HG02623 (cell line): ENCODE results near the gene RNASE7.
"Not testable (repeated sequence)": the region's sequence is repeated elsewhere in the genome, so short reads cannot be mapped to it uniquely, and the experiment has no call there.

Source experiments
- ATAC-seq: cut with Tn5 transposase; IDR thresholded peaks from one replicate; pipeline ENCODE4 v1.9.1; 2021; ENCODE audit warnings: moderate library complexity; ENCODE audit not compliant: unreplicated experiment

Gene RNASE7, protein sequence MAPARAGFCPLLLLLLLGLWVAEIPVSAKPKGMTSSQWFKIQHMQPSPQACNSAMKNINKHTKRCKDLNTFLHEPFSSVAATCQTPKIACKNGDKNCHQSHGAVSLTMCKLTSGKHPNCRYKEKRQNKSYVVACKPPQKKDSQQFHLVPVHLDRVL

DNA sequence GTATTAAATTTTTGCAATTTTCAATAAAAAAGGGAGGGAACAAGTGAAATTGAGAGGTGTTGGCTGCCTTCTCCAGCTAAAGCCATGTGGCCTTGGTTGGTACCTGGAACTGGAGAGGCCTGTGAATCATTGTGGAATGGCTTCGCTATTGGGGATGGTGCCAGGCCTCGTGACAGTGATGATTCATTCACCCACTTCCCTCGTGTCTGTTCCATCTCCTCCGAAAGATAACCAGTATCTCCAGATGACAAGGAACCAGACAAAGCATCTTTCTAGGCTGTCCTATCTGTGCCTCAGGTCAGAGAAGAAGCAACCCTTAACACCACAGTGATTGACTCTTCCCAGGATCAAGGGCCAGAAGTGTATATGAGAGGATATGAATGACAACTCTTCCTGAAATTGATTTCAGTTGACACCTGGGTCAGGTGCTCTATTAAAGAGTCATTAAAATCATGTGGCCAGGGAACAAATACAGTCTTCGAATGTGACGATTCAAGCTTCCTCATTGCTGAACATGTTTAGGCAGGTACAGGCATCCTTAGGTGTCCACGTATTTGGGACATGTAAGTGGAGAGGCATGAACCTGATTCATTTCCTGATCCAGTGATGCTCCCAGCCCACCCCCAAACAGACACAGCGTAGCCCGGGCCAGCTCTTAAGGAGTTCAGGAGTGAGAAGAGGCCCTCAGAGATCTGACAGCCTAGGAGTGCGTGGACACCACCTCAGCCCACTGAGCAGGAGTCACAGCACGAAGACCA, at the start of gene RNASE7:
TSS of gene RNASE7 (plus strand) at position 687 of the 758 bp plus-strand sequence. CDS start 631 bp downstream, outside the sequence.
- no peak for ATAC-seq

GRCh38 chr14:20996521-20996920, 45.6 kb upstream of the RNASE7 start:
- no peak for ATAC-seq

DNA sequence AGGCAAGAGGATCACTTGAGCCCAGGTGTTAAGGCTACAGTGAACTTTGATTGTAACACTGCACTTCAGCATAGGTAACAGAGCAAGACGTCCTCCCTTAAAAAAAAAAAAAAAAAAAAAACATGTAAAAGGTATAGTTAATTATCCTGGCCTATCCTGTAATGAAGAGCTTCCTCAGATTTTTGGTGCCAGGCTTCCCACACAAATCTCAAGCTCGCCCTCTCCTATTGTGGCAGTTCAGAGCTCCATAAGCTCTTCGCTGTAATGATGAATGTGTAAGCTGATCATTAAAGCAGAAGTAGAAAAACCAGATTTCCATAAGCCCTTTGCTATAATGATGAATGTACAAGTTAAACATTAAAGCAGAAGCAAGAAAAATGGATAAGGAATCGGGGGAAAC, 45.0 kb upstream of the RNASE7 start:
- ATAC-seq, result no peak

DNA sequence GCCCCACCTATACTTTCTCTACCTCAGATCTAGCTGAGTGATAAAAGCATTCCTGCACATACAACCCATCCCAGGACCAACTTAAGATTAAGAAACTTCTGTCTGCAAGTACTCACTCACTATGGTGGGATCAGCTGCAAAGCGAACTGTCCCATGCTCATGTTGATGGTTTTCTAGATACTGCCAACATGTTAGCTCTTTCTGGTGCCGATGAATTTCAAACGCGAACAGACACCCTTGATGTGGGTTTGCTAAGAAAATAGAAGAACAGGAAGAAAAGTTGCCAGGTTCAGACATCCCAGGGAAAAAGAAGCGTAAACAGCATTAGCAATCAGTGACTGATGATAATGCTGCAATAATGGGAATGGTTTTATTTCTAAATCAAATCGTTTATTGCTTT, 44.6 kb upstream of the RNASE7 start:
- ATAC-seq, result no peak

GRCh38 chr14:20998139-20998538, 44.0 kb upstream of the RNASE7 start:
- no peak for ATAC-seq

DNA sequence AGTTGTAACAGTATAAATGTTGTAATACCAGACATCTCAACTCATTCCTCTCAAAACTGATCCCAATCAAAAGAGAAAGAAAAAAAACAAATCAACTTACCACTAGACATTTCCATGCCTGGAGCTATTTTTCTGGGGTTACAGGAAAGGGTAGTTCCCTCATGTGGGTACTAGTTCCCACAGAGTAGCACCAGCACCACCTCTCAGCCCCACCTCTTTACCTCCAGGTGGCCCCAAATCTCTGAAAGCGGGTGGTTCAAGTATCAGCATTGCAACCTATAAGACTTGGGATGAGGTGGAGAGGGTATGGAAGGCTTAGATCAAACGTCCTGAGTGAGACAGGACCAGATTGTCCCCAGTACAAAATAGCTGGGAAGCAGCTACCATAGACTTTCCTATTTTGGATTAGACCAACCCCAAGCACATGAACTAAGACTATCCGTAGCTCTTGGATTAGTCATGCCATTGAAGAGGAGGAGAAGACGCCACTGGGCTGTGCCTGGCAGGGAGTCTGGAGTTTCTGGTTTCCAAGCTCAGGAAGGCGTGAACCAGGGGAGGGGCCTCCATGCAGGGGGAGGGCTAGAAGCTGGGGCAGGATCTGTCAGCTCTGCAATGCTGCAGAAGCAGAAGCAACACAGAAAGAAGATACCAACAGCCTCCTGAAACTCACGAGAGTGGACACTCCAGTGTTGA, 43.3 kb upstream of the RNASE7 start, which contains the start of gene SLC39A2:
TSS of gene SLC39A2 (plus strand) at position 620 of the 693 bp plus-strand sequence. CDS start 154 bp downstream, outside the sequence.
- ATAC-seq, result no peak

DNA sequence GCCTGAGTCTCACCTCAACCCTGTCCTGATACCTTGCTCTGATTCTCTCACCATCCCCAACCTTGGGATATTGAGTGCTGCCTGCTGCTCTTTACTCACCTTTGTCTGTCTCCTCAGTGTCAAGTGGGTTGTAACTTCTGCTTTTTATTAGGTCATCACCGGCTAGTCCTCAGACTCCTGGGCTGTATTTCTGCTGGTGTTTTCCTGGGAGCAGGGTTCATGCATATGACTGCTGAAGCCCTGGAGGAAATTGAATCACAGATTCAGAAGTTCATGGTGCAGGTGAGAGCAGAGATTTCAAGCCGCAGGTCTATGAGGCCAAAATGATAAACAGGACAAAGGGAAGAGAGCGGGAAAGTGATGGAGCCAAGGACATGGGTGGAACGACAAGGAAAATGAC, 42.6 kb upstream of the RNASE7 start:
- no peak for ATAC-seq

DNA sequence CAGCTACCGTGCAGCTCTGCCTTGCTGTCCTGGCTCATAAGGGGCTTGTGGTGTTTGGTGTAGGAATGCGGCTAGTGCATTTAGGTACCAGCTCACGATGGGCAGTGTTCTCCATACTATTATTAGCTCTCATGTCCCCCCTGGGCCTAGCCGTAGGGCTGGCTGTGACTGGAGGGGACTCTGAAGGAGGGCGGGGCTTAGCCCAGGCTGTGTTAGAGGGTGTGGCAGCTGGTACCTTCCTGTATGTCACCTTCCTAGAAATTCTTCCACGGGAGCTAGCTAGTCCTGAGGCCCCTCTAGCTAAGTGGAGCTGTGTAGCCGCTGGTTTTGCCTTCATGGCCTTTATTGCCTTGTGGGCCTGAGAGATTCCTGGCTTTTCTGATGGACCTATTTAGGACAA, 40.9 kb upstream of the RNASE7 start:
- no peak for ATAC-seq

GRCh38 chr14:21003788-21004346, 38.3 kb upstream of the RNASE7 start:
- no peak for ATAC-seq

- ATAC-seq, result not testable (repeated sequence)
Observed at GRCh38 chr14:21009721-21010120, 32.4 kb upstream of the RNASE7 start.

- ATAC-seq, result no peak
Observed at GRCh38 chr14:21011136-21011535, 31.0 kb upstream of the RNASE7 start.

GRCh38 chr14:21014761-21015190, 27.4 kb upstream of the RNASE7 start:
- no peak for ATAC-seq

GRCh38 chr14:21015312-21015711, 26.9 kb upstream of the RNASE7 start:
- no peak for ATAC-seq

DNA sequence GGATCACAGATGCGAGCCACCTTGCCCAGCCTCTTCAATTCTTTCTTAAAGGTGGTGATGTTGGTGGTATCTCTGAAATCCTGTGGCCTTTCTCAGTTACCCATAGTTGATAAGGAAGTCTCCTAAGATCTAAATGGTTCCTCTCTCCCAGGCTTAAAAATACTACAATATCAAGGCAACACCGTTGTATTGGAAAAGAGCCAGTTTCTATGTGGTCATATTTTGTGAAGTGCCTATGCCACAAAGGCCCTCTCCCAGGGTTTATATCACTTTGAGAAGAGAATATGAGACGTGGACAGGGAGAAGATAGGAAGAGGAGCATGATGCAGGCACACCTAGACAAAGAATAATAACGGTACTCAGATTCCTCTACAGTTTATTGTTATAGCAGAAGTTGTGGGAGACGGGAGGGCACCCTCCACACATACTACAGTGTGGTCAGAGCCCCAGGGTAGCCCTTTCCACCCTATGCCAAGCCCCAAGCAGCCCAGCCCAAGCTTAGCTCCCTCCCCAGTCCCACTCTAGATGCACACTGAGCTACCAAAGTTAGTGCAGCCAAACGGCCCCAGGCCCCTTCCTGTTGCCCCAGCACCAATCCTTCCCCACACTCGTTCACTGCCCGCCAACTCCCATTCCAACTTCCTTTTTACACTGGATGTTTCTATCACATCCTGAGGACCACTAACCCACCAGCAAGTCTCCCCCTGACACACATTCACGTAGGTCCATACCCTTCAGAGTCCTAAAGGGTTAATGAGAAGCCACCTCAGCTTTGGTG, 25.6 kb upstream of the RNASE7 start:
- ATAC-seq, result no peak

- no peak for ATAC-seq
Observed at GRCh38 chr14:21017528-21018245, 24.5 kb upstream of the RNASE7 start.

DNA sequence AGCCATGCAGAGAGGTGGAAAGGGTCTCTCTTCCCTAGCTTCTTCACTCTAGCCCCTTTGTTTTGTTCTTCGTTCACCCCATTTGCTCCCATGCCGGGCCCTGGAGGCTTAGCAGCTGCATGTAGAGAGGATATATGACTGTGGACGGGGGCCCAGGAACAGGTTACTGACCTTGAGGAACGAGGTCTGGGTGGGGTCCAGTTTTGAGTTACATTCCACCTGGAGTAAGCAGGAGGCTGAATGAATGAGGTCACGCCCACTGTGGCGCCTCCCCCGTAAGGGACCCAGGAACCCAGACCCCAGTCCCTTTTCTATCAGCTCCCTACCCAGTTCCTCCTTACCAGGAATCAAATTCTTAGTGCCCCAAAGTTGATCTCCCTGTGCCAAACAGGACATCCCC, 23.9 kb upstream of the RNASE7 start:
- no peak for ATAC-seq

GRCh38 chr14:21018781-21019180, 23.4 kb upstream of the RNASE7 start:
- no peak for ATAC-seq

- no peak for ATAC-seq
Observed at GRCh38 chr14:21019366-21019765, 22.8 kb upstream of the RNASE7 start.

GRCh38 chr14:21020977-21021545, 21.1 kb upstream of the RNASE7 start:
- no peak for ATAC-seq

DNA sequence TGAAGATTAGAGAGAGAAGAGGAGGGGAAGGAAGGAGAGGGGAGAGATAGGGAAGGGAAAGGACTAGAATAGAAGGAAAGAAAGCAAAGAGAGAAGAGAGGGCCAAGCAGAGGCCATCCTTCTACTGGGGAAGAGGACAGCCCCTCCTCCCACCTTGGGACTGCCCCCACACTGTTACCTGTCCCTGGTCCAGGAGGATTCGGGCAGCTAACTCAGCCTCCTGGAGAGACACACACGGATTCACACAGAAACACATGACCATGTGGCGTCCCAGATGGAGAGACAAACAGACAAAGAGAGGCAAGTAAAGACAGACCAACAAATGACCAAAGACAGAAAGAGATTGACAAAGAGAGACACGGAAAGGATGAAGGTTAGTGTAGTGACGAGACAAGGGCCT, 19.5 kb upstream of the RNASE7 start:
- no peak for ATAC-seq
